Inflammatory macrophage treated with lipopolysaccharide for 1 hour (primary cell): ENCODE data around the gene SP140L.
A peak's percentile ranks its signal among the peaks of the same experiment; 100 is the strongest.
"Not testable (repeated sequence)": the region's sequence is repeated elsewhere in the genome, so short reads cannot be mapped to it uniquely, and the experiment has no call there.

ENCODE experiments used
- DNase-seq, 2 donors: peaks; one replicate each; pipeline ENCODE4 v3.0.0-alpha.2; 2020 to 2022

SP140L gene

DNA sequence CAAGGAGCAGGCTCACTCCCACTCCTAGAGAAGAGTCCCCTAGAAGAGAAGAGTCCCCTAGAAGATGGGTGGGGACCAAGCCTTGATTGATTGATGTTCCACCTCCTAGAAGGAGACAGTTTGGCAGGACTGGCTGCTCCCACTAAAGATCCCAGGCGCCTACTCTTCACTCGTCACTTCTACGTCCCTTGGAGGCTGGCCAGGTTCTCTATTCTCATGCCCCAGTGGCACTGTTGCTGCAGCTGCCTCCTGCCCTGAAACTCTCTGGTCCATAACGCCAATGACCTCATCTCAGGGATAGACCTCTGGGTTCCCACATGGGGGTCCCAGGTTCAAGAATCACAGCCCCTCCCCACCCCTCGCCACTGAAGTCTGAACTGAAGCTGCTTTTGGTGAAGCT, 2.5 kb upstream of the SP140L start:
- DNase-seq = no peak

DNA sequence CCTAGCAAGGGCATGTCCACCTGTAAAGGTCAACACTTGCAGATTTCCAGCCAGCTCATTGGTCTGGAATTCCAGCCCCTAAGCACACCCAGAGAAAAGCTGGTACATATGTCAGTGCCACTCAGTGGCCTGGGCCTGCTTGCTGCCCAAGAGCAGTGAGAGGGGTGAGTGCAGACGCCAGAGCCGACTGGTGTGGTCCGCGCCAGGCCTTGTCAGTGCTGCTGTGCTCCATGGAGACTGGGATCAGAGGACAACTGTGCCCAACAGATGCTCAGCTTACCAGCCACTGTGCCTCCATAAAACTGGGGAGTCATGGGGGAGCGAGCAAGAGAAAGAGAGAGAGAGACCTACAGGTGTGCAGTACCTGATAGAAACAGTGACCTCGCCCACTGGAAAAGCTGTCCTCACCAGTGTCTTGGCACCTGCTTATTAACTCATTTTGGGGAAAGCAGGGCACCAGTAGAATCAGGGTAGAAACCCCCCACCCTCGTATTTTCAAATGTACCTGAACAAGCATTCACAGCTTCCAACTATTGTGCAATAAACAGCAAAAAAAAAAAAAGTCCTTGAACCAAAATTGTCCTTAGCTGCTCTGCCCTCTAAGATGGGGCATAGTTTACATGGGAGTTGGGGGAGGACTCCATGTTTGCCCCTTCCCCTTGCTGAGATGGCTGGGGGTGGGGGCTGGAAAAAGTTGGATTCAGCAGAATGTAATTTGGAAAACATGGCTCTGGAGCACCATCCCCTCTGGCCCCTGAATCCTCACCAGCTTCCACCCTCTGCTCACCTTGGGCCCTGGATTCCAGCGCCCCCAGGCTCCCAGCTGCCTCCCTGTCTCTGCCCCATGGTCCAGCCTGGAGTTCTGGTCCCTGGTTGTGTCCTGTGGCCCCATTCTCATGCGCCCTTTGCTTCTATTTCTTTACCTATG, 1.4 kb upstream of the SP140L start:
- DNase-seq = no peak

DNA sequence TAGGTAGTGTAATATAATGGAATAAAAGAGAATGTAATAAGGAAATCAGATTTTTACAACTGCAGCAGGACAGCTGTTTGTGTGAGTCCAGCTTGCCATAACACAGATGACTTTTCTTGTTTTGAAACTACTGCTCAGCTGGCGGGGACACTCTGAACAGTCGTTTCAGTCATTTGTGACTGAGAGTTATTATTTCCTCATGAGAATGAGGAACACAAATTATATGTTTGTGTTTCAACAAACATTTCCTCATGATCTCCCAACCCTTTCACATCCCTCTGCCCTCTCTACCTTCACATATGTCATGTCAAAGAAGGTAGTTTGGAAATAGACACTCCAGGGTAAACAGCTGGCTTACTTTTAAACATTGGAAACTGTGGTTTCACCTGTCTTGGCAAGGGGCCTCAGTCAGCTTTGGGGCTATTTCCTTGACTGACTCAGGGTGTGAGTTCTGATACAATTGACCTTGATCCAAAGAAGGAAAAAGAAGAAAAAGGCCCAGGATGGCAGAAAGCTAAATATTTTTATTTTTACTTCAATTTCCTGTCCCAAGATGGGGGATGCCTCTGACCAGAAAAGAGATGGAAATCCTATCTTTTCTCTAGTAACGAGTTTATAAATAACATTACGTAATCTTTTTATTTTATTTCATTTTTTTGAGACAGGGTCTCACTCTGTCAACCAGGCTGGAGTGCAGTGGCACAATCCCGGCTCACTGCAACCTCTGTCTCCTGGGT, 593 bp downstream of the SP140L start:
- peak; percentile 73 to 81 for DNase-seq

- no peak for DNase-seq
These were observed 1.1 kb downstream of the SP140L start for GRCh38 chr2:230328155-230328458.

DNA sequence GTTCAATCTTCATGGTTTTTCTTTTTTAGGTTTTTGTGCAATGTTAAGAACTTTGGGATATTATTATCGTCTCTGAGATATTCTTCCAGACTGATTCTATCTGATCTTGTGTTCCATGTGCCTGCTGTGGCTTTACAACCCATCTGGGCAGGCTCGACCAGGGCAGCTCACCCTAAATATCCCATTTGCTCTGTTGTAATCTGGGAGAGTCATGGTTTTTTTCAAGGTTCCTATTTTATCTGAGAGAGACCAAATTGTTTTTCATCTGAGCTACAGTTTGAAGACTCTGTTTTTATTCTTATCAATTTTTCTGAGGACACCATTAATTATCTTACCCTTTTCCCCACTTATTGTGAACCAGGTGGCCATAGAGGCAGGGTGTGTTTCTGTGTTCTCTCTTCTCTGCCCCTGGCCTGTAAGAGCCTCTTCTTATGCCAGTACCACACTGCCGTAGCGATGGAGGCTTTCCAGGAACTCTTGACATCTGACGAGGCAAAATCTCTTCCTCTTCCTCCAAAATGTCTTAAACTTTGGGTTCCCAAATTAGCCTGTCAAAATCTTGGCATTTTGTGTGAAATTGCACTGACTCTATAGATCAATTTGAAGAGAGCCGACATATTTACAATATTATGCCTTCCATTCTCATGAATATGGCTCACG, 3.1 kb downstream of the SP140L start:
- DNase-seq = peak; percentile 56 to 68

DNA sequence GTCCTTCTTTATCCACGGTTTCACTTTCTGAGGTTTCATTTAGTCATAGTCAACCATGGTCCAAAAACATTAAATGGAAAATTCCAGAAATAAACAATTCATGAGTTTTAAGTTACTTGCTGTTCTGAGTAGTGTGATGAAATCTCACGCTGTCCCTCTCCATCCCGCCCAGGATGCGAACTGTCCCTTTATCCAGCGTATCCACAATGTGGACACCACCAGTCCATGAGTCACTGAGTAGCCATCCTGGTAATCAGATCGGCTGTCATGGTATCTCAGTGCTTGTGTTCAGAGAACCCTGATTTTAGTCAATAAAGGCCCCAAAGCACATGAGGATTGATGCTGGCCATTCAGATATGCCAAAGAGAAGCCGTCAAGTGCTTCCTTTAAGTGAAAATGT, 3.7 kb downstream of the SP140L start:
- peak in 1 of 2 donors; percentile 20 for DNase-seq

GRCh38 chr2:230335461-230335863, 8.5 kb downstream of the SP140L start:
- DNase-seq = no peak

DNA sequence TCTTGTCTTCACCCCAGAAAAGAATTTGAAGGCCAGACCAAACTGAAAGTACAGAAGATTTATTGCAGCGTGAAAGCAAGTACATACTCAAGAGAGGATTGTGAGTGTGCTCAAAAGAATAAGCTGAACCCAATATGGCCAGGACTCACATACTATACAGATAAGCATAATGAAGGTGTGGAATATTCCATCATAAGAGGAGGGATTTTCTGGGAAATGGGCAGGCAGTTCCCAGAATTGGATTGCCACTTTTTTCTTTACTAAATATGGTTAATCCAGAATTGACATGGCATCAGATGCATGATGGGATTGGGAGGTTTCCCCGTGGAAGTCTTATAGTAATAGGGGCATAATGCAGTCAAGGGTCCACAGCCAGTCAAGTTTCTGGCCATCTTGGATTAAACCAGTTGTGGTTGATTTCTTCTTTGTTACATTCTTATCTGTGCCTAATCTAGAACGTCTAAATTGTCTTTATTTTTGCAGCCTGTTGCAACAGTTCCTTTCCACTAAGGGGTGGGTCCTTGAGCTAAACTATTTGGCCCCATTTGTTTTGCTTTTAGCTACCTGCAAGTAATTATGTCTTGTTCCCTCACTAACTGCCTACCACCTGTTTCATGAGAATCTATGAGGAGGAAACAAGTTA, 9.0 kb downstream of the SP140L start:
- DNase-seq = no peak

DNA sequence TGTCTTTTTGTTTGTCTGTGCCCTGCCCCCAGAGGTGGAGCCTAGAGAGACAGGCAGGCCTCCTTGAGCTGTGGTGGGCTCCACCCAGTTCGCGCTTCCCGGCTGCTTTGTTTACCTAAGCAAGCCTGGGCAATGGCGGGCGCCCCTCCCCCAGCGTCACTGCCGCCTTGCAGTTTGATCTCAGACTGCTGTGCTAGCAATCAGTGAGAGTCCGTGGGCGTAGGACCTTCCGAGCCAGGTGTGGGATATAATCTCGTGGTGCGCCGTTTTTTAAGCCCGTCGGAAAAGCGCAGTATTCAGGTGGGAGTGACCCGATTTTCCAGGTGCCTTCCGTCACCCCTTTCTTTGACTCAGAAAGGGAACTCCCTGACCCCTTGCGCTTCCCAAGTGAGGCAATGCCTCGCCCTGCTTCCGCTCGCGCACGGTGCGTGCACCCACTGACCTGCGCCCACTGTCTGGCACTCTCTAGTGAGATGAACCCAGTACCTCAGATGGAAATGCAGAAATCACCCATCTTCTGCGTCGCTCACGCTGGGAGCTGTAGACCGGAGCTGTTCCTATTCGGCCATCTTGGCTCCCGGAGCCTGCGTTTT, 15.0 kb downstream of the SP140L start:
- DNase-seq = not testable (repeated sequence)

DNA sequence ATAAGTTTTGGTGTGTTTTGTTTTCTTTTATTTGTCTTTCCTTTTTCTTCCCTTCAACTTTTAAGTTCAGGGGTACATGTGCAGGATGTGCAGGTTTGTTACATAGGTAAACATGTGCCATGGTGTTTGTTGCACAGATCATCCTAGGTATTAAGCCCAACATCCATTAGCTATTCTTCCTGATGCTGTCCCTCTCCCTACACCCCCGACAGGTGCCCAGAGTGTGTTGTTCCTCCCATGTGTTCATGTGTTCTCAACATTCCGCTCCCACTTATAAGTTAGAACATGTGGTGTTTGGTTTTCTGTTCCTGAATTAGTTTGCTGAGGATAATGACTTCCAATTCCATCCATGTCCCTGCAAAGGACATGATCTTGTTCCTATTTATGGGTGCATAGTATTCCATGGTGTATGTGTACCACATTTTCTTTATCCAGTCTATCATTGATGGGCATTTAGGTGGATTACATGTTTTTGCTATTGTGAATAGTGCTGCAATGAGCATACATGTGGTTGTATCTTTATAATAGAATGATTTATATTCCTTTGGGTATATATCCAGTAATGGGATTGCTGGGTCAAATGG, 16.1 kb downstream of the SP140L start:
- DNase-seq = not testable (repeated sequence)

DNA sequence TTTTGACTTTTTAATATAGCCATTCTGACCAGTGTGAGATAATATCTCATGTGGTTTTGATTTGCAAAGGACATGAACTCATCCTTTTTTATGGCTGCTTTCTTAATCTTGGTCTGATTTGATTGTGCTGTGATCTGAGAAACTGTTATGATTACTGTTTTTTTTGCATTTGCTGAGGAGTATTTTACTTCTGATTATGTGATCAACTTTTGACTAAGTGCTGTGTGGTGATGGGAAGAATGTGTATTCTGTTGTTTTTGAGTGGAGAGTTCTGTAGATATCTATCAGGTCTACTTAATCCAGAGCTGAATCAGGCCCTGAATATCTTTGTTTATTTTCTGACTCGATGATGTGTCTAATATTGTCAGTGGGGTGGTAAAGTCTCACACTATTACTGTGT, 16.8 kb downstream of the SP140L start:
- DNase-seq = no peak

- no peak for DNase-seq
These were observed 19.5 kb downstream of the SP140L start for GRCh38 chr2:230346465-230346864.

DNA sequence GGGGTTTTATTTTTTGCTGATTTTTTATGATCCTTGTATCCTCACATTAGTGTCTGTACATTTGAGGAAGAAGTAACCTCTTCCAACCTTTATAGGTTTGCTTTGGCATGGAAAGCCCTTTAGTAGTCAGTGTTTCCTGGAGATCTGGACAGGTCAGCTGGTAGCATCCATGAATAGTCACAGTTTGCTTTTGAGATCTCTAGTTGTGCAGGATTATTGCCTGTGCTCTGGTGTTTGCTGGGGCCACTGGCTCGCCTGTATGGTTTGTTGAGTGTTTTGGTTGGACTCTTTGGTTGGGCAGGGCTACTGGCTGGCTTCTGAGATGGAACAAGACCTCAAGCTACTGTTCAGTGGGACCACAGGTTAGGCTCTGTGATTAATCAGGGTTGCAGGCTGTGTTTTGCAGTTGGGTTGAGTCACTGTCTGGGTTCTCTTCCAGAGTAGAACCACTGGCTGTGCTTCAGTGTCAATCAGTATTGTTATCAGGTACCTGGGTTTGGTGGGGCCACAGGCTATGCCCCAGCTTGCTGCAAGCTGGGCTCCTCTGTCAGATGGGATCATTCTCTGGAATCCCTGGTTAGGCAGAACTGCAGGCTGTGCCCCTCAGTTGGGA, 20.0 kb downstream of the SP140L start:
- DNase-seq = no peak

DNA sequence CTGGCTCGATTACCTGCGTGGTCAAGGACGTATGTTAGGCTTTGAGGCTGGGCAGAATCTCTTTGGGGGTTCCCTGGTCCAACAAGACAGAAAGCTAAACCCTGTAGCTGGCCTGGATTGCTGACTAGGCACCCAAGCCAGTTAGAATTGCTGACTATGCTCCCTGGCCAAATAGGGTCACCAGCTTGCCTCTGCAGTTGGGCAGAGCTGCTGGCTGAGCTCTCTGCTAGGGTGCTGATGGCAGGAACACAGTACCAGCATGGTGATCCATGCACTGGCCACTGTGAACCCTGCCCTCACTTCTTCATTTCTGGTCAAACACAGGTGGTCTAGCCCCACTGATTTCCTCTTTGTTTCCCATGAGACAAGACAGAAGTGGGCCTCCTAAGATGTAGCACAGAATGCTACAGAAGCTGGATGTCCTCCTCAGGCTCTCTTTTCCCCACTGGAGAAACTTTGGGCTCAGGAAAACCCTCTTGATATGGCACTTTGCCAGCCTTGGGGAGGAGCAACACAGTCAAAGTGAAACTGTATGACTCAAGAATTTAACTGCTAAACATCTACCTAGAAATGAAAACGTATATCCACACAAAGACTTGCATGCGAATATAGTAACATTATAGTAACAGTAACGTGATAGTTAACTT, 20.8 kb downstream of the SP140L start:
- no peak for DNase-seq

DNA sequence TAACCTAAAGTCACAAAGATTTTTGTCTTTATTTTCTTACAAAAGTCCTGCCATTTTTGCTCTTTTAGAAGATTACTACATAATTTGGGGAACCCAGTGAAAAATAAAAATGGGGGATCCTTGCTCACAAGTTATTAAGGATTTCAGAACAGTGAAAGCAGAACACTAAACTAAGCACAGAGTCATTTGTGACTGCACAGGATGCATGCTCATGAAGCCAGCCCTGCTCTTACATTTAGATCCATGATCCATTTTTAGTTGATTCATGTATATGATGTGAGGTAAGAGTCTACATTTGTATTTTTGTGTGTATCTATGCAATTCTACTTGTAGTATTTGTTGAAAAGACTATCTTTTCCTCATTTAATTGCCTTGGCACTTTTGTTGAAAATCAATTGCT, 21.8 kb downstream of the SP140L start:
- no peak for DNase-seq

DNA sequence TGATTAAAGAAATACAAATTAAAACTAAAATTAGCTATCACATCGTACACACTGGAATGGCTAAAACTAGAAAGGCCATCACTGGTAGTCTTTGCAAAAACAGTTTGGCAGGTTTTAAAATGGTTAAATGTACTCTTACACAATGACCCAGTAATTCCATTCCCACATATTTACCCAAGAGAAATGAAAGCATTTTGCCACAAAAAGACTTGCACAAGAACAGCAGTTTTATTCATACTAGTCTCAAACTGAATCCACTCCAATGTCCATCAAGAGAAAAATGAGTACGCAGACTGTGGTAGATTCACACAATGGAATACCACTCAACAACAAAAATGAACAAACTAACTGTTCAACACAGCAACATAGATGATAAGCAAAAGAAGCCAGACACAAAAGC, 29.1 kb downstream of the SP140L start:
- no peak for DNase-seq

- no peak for DNase-seq
These were observed 31.3 kb downstream of the SP140L start for GRCh38 chr2:230358305-230358704.

- no peak for DNase-seq
These were observed 33.0 kb downstream of the SP140L start for GRCh38 chr2:230360028-230360427.

GRCh38 chr2:230362030-230362691, 35.2 kb downstream of the SP140L start:
- no peak for DNase-seq

- DNase-seq = no peak
These were observed 55.1 kb downstream of the SP140L start for GRCh38 chr2:230382108-230382507.

DNA sequence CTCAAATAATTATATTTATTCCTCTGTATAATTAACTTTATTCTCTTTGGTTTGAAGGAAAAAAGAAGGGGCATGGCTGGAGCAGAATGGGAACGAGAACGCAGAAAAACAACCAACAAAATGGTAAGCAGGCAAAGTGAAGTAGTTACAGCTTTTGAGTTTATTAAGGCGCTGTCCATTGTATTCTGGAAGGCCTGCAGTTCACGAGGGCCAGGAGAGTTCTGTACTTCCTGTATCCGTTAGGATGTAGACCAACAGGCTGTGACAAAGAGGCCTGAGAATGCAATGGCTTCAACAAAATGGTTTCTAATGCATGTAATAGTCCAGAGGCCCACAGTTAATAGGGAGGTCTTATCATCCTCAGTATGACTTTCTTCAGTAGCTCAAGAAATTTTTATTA, 56.5 kb downstream of the SP140L start:
- DNase-seq = no peak
